Endothelial cell of umbilical vein (primary cell): ENCODE data around the gene GPR4.

Source experiments
- CTCF ChIP-seq, 2 donors: IDR thresholded peaks; 1 replicate in 1 of 2; 2 replicates in 1 of 2; pipeline ENCODE4 v1.5.1; 2011; ENCODE audit warnings: low read length in 2 of 2, mild to moderate bottlenecking in 2 of 2, moderate library complexity in 2 of 2, control low read depth in 1 of 2, inconsistent platforms in 1 of 2, low read depth in 1 of 2; ENCODE audit not compliant: insufficient read depth in 1 of 2; ENCODE audit errors: extremely low read depth in 1 of 2
- EZH2 ChIP-seq: IDR thresholded peaks from 2 replicates; pipeline ENCODE4 v1.6.1; 2012; ENCODE audit warnings: borderline replicate concordance, low read depth, mild to moderate bottlenecking, moderate library complexity, low read length, inconsistent platforms; ENCODE audit not compliant: severe bottlenecking
- FOS ChIP-seq: IDR thresholded peaks from 2 replicates; pipeline ENCODE4 v1.6.1; 2011; ENCODE audit warnings: mild to moderate bottlenecking, low read length, moderate library complexity, borderline replicate concordance; ENCODE audit not compliant: insufficient read depth
- MYC ChIP-seq: IDR thresholded peaks from one replicate; pipeline ENCODE4 v1.6.1; 2011; ENCODE audit warnings: mild to moderate bottlenecking, low read depth, low read length
- POLR2A ChIP-seq: IDR thresholded peaks from 2 replicates; pipeline ENCODE4 v1.6.1; 2012; ENCODE audit warnings: low read depth, mild to moderate bottlenecking, control low read depth, low read length
- POLR2AphosphoS5 ChIP-seq: IDR thresholded peaks from 2 replicates; pipeline ENCODE4 v1.6.1; 2012; ENCODE audit warnings: low read depth, mild to moderate bottlenecking, control low read depth, low read length, moderate library complexity; ENCODE audit not compliant: insufficient read depth

DNA sequence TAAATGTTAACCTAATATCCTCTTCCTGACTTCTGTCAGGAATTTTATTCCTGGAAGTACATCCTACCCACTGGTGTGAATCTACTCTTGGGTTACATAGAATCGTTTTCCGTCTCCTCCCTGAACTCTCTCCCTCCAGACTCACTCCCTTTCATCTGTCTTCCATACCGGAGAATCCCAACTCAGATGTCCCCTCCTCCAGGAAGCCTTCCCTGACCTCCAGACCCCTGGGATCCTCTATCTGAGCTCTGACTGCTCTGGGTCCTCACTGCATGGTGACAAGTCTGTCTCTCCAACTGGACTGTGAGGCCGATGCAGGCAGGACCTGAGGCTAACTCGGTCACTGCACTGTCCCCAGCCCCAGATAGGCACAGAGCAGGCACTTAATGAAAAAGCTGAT is 42.0 kb downstream of the GPR4 start:
- TF ChIP-seq EZH2 (no peak), CTCF (IDR thresholded peaks at IDR 0.05; ENCODE audit: extremely low read depth in 1 of 2, insufficient read depth in 1 of 2, low read depth in 1 of 2, low read length in 2 of 2) (no peak), POLR2A (no peak), MYC (no peak), POLR2AphosphoS5 (no peak), FOS (no peak)
